Panc1 (cell line): Measurements from ENCODE around the gene CDRT4. TPM values are rescaled to one million over a fixed set of nuclear protein-coding genes. Genes with fewer than 3 reads are reported as not detected.

Experiments
- ATAC-seq: fragments of 200-7000 bp; cut with Tn5 transposase; 2 replicates; pipeline ENCODE4 v1.9.1; 2020; ENCODE audit warnings: mild to moderate bottlenecking, moderate library complexity
- BruUV-seq: library from RNA; stranded (reverse); fragments of 400-500 nt; replicated peaks from 2 replicates; lab custom pipeline; 2021; lab: Mats Ljungman, UMichigan
- CTCF ChIA-PET: fragments of 300-600 bp; sonication (Branson Sonifier 250); formaldehyde crosslinking; loops from one replicate; lab custom pipeline; 2022; ENCODE audit warnings: antibody characterized with exemption; lab: Charles Lee
- POLR2A ChIA-PET: fragments of 300-600 bp; sonication (Branson Sonifier 250); formaldehyde crosslinking; loops from one replicate; lab custom pipeline; 2022; ENCODE audit warnings: antibody characterized with exemption; lab: Charles Lee
- DNase-seq: peaks from one replicate; pipeline ENCODE4 v3.0.0-alpha.2; 2010; ENCODE audit warnings: low read depth, low spot score
- H3K27ac ChIP-seq: 2 replicates; pipeline ENCODE4 v1.5.1; 2011; ENCODE audit warnings: mild to moderate bottlenecking, low read length, inconsistent platforms
- H3K27me3 ChIP-seq: fragments of 200-500 bp; sonication (Bioruptor generic); 2 replicates; pipeline ENCODE4 v1.6.0; 2014; ENCODE audit warnings: low read length, inconsistent platforms; ENCODE audit not compliant: control insufficient read depth, insufficient read depth
- H3K36me3 ChIP-seq: fragments of 200-500 bp; sonication (Bioruptor generic); 2 replicates; pipeline ENCODE4 v1.5.1; 2014; ENCODE audit warnings: inconsistent platforms, mild to moderate bottlenecking, low read length, moderate library complexity; ENCODE audit not compliant: control insufficient read depth, insufficient read depth
- H3K4me1 ChIP-seq: 2 replicates; pipeline ENCODE4 v1.5.1; 2011; ENCODE audit warnings: inconsistent platforms, mild to moderate bottlenecking, low read length, moderate library complexity; ENCODE audit not compliant: control insufficient read depth, insufficient read depth
- H3K4me3 ChIP-seq, 2 experiments: 2 replicates each; pipeline ENCODE4 v1.5.1; 2011 to 2012; ENCODE audit warnings: low read depth in 2 of 2, low read length in 2 of 2, mild to moderate bottlenecking in 2 of 2, inconsistent platforms in 1 of 2, moderate library complexity in 1 of 2
- H3K9me3 ChIP-seq: fragments of 200-500 bp; sonication (Bioruptor generic); 2 replicates; pipeline ENCODE4 v1.5.1; 2014; ENCODE audit warnings: low read depth, mild to moderate bottlenecking, inconsistent platforms, low read length, moderate library complexity; ENCODE audit not compliant: control insufficient read depth, insufficient read depth
- POLR2AphosphoS5 ChIP-seq: IDR thresholded peaks from 2 replicates; pipeline ENCODE4 v1.6.1; 2012; ENCODE audit warnings: mild to moderate bottlenecking, low read depth, low read length, moderate library complexity
- REST ChIP-seq, 2 experiments: IDR thresholded peaks; 2 replicates each; pipeline ENCODE4 v1.6.1; 2011 to 2012; ENCODE audit warnings: low read depth in 2 of 2, control low read depth in 1 of 2, low read length in 1 of 2, mild to moderate bottlenecking in 1 of 2, moderate library complexity in 1 of 2; ENCODE audit not compliant: insufficient read depth in 1 of 2
- SIN3A ChIP-seq: IDR thresholded peaks from 2 replicates; pipeline ENCODE4 v1.6.1; 2012; ENCODE audit warnings: low read depth, mild to moderate bottlenecking, low read length, moderate library complexity, borderline replicate concordance; ENCODE audit not compliant: insufficient read depth
- TCF7L2 ChIP-seq: IDR thresholded peaks from 2 replicates; pipeline ENCODE4 v1.6.1; 2011; ENCODE audit warnings: mild to moderate bottlenecking, low read depth, low read length, inconsistent platforms
- in situ Hi-C: cut with HindIII; loops from 2 replicates; pipeline ENCODE4 v1.10.0; 2016; ENCODE audit warnings: low sequenced_read_pairs, low pct_unique_long_range_greater_than_20kb
- intact Hi-C: fragments of 100-400 bp; cut with micrococcal nuclease; formaldehyde crosslinking; loops from one replicate; pipeline ENCODE4 v1.10.0; 2022; ENCODE audit not compliant: unreplicated experiment
- total RNA-seq: library from RNA; stranded (reverse); gene quantifications from one replicate; pipeline ENCODE4 v1.2.1, GENCODE V29; 2021; ENCODE audit not compliant: unreplicated experiment
- TF ChIP-seq, protein P1 (sequence below): fragments of 450-650 bp; IDR thresholded peaks from 2 replicates; pipeline ENCODE4 v1.5.1; 2017; ENCODE audit warnings: mild to moderate bottlenecking

CDRT4 gene
- total RNA-seq, 1 experiment from 2014 or later, result 2.8 TPM

DNA sequence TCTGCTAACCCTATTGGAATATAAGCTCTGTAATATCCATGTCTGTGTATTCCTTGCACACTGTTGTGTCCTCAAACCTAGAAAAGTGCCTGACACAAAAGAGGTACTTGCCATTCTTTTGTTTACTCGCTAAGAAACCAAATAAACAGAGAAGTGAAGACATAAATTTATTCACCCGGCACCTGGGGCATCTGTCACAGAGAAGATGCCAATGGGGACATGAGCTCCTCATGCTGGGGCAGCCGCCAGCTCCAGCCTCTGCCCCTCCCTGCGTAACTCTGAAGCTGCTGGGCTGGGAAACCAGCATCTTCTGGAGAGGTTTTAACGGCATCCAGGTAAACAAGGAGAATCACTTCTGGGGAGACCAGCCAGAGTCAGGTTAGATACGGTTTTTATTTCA is 15.1 kb upstream of the CDRT4 start:
- no TSS peak for BruUV-seq
- in situ Hi-C loops, result no loop called here

GRCh38 chr17:15481481-15481880 is 14.1 kb upstream of the CDRT4 start:
- no peaks in the 10 kb centered on the region for H3K9me3 ChIP-seq
- no peaks in the 10 kb centered on the region for H3K36me3 ChIP-seq
- no peak overlapping the region for H3K4me3 ChIP-seq
- ChIA-PET POLR2A (no interaction called here), CTCF (no interaction called here)
- H3K27me3 ChIP-seq, result no peaks in the 10 kb centered on the region
- intact Hi-C loops (no loop called here), in situ Hi-C loops (no loop called here)
- TF ChIP-seq, protein P1, sequence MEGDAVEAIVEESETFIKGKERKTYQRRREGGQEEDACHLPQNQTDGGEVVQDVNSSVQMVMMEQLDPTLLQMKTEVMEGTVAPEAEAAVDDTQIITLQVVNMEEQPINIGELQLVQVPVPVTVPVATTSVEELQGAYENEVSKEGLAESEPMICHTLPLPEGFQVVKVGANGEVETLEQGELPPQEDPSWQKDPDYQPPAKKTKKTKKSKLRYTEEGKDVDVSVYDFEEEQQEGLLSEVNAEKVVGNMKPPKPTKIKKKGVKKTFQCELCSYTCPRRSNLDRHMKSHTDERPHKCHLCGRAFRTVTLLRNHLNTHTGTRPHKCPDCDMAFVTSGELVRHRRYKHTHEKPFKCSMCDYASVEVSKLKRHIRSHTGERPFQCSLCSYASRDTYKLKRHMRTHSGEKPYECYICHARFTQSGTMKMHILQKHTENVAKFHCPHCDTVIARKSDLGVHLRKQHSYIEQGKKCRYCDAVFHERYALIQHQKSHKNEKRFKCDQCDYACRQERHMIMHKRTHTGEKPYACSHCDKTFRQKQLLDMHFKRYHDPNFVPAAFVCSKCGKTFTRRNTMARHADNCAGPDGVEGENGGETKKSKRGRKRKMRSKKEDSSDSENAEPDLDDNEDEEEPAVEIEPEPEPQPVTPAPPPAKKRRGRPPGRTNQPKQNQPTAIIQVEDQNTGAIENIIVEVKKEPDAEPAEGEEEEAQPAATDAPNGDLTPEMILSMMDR, result no peak
- no peak for TF ChIP-seq TCF7L2
- TF ChIP-seq POLR2AphosphoS5, result no peak
- no peak for TF ChIP-seq SIN3A
- TF ChIP-seq REST (IDR thresholded peaks at IDR 0.05; ENCODE audit: insufficient read depth in 1 of 2, low read depth in 2 of 2, low read length in 1 of 2), result no peak
- no peaks in the 10 kb centered on the region for H3K4me1 ChIP-seq
- ATAC-seq (no peak), DNase-seq (no peak)
- no TSS peak for BruUV-seq
- no peak overlapping the region for H3K27ac ChIP-seq

More for the DNA sequence above, 15.1 kb upstream of the CDRT4 start:
- no peak for ATAC-seq
- Histone ChIP-seq H3K4me3 (no peak overlapping the region), H3K4me1 (no peaks in the 10 kb centered on the region), H3K36me3 (no peaks in the 10 kb centered on the region), H3K27me3 (no peaks in the 10 kb centered on the region), H3K9me3 (no peaks in the 10 kb centered on the region), H3K27ac (no peak overlapping the region)
- POLR2A ChIA-PET, result no interaction called here
- intact Hi-C loops, result no loop called here
- no peak for DNase-seq
- CTCF ChIA-PET, result no interaction called here
- TF ChIP-seq TCF7L2 (no peak), REST (IDR thresholded peaks at IDR 0.05; ENCODE audit: insufficient read depth in 1 of 2, low read depth in 2 of 2, low read length in 1 of 2) (no peak), POLR2AphosphoS5 (no peak), SIN3A (no peak)
- TF ChIP-seq, protein P1, result no peak
